ENCODE measurements around the gene PTH2.
"Not testable (repeated sequence)": the region's sequence is repeated elsewhere in the genome, so short reads cannot be mapped to it uniquely, and the experiment has no call there.

The PTH2 gene

DNA sequence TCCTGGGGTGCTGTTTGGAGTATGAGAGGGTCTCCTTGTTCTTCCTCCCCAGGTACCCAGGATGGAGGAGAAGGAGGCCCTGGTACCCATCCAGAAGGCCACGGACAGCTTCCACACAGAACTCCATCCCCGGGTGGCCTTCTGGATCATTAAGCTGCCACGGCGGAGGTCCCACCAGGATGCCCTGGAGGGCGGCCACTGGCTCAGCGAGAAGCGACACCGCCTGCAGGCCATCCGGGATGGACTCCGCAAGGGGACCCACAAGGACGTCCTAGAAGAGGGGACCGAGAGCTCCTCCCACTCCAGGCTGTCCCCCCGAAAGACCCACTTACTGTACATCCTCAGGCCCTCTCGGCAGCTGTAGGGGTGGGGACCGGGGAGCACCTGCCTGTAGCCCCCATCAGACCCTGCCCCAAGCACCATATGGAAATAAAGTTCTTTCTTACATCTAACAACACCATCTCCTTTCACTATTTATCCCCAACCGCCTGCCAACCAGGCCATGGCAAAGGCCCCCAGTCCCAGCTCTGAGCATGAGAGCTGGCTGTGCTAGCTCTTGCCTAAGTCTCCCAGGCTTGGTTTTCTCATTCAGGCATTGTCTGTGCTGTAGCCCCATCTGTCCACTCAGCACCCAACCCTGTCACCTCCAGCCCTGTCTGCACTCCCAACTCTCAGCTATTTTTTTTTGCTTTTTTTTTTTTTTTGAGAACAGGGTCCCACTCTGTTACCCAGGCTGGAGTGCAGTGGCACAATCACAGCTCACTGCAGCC lies 48.4 kb downstream of the PTH2 start:
- Histone ChIP-seq H3K4me3 (ENCODE audit: low read length) (no peak overlapping the region), H3K27ac (ENCODE audit: low read depth, low read length) (no peak overlapping the region), H3K9ac (ENCODE audit: low read length) (no peak overlapping the region), H3K27me3 (ENCODE audit: control insufficient read depth, insufficient read depth, low read length) (no peaks in the 10 kb centered on the region), H3K4me1 (ENCODE audit: control insufficient read depth, insufficient read depth, low read length) (no peaks in the 10 kb centered on the region), H3K36me3 (ENCODE audit: control insufficient read depth, insufficient read depth, low read length) (no peaks in the 10 kb centered on the region)

DNA sequence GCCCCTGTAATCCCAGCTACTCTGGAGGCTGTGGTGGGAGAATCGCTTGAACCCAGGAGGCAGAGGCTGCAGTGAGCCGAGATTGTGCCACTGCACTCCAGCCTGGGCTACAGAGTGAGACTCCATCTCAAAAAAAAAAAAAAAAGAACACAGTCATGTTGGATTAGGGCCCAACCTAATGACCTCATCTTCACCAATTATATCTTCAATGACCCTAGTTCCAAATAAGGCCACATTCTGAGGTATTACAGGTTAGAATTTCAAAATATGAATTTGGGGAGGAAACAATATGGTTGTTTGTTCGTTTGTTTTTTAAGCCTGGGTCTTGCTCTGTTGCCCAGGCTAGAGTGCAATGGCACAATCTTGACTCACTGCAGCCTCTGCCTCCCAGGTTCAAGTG lies 50.1 kb downstream of the PTH2 start:
- not testable (repeated sequence) for H3K4me1 ChIP-seq (ENCODE audit: control insufficient read depth, insufficient read depth, low read length); H3K27me3 ChIP-seq (ENCODE audit: control insufficient read depth, insufficient read depth, low read length); H3K36me3 ChIP-seq (ENCODE audit: control insufficient read depth, insufficient read depth, low read length); H3K27ac ChIP-seq (ENCODE audit: low read depth, low read length); H3K9ac ChIP-seq (ENCODE audit: low read length); H3K4me3 ChIP-seq (ENCODE audit: low read length)
